NB4 (cell line): ENCODE measurements around the gene CLMN.
"Not testable (repeated sequence)": the region's sequence is repeated elsewhere in the genome, so short reads cannot be mapped to it uniquely, and the experiment has no call there.

ENCODE experiments used
- DNase-seq: peaks from one replicate; pipeline ENCODE4 v3.0.0; 2010; ENCODE audit warnings: low read depth
- H3K4me3 ChIP-seq: one replicate; pipeline ENCODE4 v1.5.1; 2011; ENCODE audit warnings: mild to moderate bottlenecking, low read depth, low read length, moderate library complexity
- CTCF ChIP-seq: IDR thresholded peaks from one replicate; pipeline ENCODE4 v1.5.1; 2012; ENCODE audit warnings: low read depth, low read length
- MAX ChIP-seq: IDR thresholded peaks from 2 replicates; pipeline ENCODE4 v1.6.1; 2011; ENCODE audit warnings: low read depth, low read length
- MYC ChIP-seq: IDR thresholded peaks from 2 replicates; pipeline ENCODE4 v1.6.1; 2011; ENCODE audit warnings: low read depth, low read length
- POLR2A ChIP-seq: IDR thresholded peaks from 2 replicates; pipeline ENCODE4 v1.6.1; 2011; ENCODE audit warnings: mild to moderate bottlenecking; ENCODE audit not compliant: insufficient read length; ENCODE audit errors: extremely low read depth

CLMN gene

GRCh38 chr14:95289323-95290010, 30.2 kb downstream of the CLMN start:
- TF ChIP-seq MAX (no peak), CTCF (no peak), POLR2A (no peak), MYC (no peak)
- DNase-seq, result no peak
- no peak overlapping the region for H3K4me3 ChIP-seq

- DNase-seq, result no peak
- H3K4me3 ChIP-seq, result no peak overlapping the region
- TF ChIP-seq CTCF (no peak), MYC (no peak), POLR2A (no peak), MAX (no peak)
Measured at GRCh38 chr14:95288672-95289322, 30.9 kb downstream of the CLMN start.

- H3K4me3 ChIP-seq, result no peak overlapping the region
- no peak for DNase-seq
- TF ChIP-seq CTCF (no peak), POLR2A (no peak), MAX (no peak), MYC (no peak)
Measured at GRCh38 chr14:95287176-95287754, 32.4 kb downstream of the CLMN start.

GRCh38 chr14:95286645-95287044, 33.1 kb downstream of the CLMN start:
- no peak overlapping the region for H3K4me3 ChIP-seq
- DNase-seq, result no peak
- TF ChIP-seq MYC (no peak), POLR2A (no peak), CTCF (no peak), MAX (no peak)

- no peak for DNase-seq
- H3K4me3 ChIP-seq, result no peak overlapping the region
- no peak for TF ChIP-seq POLR2A
- TF ChIP-seq CTCF, result no peak
- no peak for TF ChIP-seq MYC
- no peak for TF ChIP-seq MAX
Measured at GRCh38 chr14:95285566-95285965, 34.1 kb downstream of the CLMN start.

GRCh38 chr14:95283802-95284201, 35.9 kb downstream of the CLMN start:
- DNase-seq, H3K4me3 ChIP-seq: not testable (repeated sequence)

- not testable (repeated sequence) for DNase-seq, H3K4me3 ChIP-seq
Measured at GRCh38 chr14:95282986-95283380, 36.7 kb downstream of the CLMN start.
